ENCODE results near the gene HCCS.
"Not testable (repeated sequence)": the region's sequence is repeated elsewhere in the genome, so short reads cannot be mapped to it uniquely, and the experiment has no call there.

The HCCS gene

DNA sequence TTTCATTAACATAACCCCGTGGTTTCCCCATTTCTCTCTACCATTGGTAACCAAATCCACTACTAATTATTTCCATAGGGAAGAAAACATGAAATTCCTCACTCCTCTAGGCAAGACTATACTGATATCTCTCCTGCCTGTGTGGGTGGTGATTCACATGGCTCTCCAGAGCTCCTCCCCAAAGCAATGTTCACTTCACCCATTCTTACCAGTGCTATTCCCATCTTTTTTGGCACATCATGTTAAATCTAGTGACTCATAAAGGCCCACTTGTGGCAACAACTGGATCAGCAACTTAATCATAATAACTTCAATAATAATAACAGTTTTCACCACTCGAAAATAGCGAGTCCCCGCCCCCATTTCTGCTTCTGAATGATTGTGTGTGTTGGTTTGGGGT is 6.1 kb upstream of the HCCS start:
- Histone ChIP-seq H3K4me3 (ENCODE audit: insufficient read length, low read depth) (no peak overlapping the region), H3K27me3 (ENCODE audit: insufficient read depth, insufficient read length) (no peaks in the 10 kb centered on the region)

DNA sequence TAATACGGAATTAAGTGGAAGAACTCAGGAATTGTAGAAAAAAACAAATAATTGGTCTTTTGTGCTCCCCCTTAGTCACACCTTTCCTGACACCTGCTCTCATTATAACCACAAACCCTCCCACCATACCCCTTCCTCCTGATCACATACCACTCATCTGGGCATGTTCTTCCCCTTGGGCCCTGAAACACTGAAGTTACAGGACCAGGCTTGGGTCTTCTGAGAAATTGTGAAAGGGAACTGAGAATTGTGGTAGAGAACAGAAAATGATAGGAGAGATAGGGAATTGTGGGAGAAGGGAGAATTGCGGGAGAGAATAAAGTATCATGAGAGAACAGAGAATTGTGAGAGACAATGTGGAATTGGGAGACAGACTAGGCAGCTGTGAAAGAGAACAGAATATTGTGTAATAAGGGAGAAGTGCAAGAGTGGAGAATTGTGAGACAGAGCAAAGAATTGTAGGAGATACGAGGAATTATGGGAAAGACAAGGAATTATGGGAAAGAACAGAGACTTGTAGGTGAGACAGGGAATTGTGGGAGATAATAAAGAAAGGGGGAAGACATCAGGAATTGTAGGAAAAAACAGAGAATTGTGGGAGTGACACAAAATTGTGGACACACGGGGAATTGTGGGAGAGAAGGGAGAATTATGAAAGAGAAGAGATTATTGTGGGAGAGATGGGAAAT is 2.7 kb upstream of the HCCS start:
- Histone ChIP-seq H3K4me1 (ENCODE audit: insufficient read depth, insufficient read length) (peaks cover 3% of the 10 kb centered on the region), H3K4me3 (ENCODE audit: insufficient read length, low read depth) (no peak overlapping the region), H3K9ac (ENCODE audit: insufficient read length, low read depth) (no peak overlapping the region), H3K9me3 (ENCODE audit: insufficient read depth, low read length) (peaks cover 19% of the 10 kb centered on the region), H3K36me3 (ENCODE audit: insufficient read depth, insufficient read length, low read length) (peaks cover 31% of the 10 kb centered on the region), H3K27me3 (ENCODE audit: insufficient read depth, insufficient read length) (no peaks in the 10 kb centered on the region)
- TF ChIP-seq SUZ12 (IDR thresholded peaks at IDR 0.05; ENCODE audit: extremely low read depth, insufficient read depth, insufficient read length) = no peak
- TF ChIP-seq ZNF274 (IDR thresholded peaks at IDR 0.05; ENCODE audit: low read depth, low read length) = no peak
- TF ChIP-seq YY1 (IDR thresholded peaks at IDR 0.05; ENCODE audit: insufficient read depth, insufficient read length) = no peak
- no peak for DNase-seq (ENCODE audit: low read depth, low spot score)

More for the DNA sequence above, 6.1 kb upstream of the HCCS start:
- Histone ChIP-seq H3K36me3 (ENCODE audit: insufficient read depth, insufficient read length, low read length) (peaks cover 14% of the 10 kb centered on the region), H3K9me3 (ENCODE audit: insufficient read depth, low read length) (peaks cover 16% of the 10 kb centered on the region), H3K9ac (ENCODE audit: insufficient read length, low read depth) (no peak overlapping the region), H3K4me1 (ENCODE audit: insufficient read depth, insufficient read length) (peaks cover 2% of the 10 kb centered on the region)
- DNase-seq (ENCODE audit: low read depth, low spot score) = no peak
- no peak for TF ChIP-seq YY1 (IDR thresholded peaks at IDR 0.05; ENCODE audit: insufficient read depth, insufficient read length)
- no peak for TF ChIP-seq ZNF274 (IDR thresholded peaks at IDR 0.05; ENCODE audit: low read depth, low read length)
- no peak for TF ChIP-seq SUZ12 (IDR thresholded peaks at IDR 0.05; ENCODE audit: extremely low read depth, insufficient read depth, insufficient read length)

DNA sequence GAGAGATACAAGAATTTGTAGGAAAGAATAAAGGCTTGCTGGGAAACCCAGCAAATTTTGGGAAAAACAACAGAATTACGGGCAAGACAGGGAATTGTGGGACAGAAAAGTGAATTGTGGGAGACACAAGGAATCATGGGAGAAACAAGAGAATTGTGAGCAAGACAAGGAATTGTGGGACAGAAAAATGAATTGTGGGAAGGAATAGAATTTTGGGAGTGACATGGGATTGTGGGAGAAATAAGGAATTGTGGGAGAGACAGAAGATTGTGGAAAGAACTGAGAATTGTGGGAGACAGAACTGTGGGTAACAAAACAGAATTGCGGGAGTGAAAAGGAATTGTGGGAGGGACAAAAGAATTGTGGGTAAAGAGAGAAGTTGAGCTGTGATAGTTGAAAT is 1.2 kb upstream of the HCCS start:
- Histone ChIP-seq H3K4me3 (ENCODE audit: insufficient read length, low read depth) (no peak overlapping the region), H3K27me3 (ENCODE audit: insufficient read depth, insufficient read length) (no peaks in the 10 kb centered on the region), H3K9ac (ENCODE audit: insufficient read length, low read depth) (no peak overlapping the region), H3K4me1 (ENCODE audit: insufficient read depth, insufficient read length) (peaks cover 3% of the 10 kb centered on the region), H3K9me3 (ENCODE audit: insufficient read depth, low read length) (peaks cover 19% of the 10 kb centered on the region), H3K36me3 (ENCODE audit: insufficient read depth, insufficient read length, low read length) (peaks cover 47% of the 10 kb centered on the region)
- TF ChIP-seq ZNF274 (IDR thresholded peaks at IDR 0.05; ENCODE audit: low read depth, low read length) (no peak), SUZ12 (IDR thresholded peaks at IDR 0.05; ENCODE audit: extremely low read depth, insufficient read depth, insufficient read length) (no peak), YY1 (IDR thresholded peaks at IDR 0.05; ENCODE audit: insufficient read depth, insufficient read length) (no peak)
- DNase-seq (ENCODE audit: low read depth, low spot score) = no peak

DNA sequence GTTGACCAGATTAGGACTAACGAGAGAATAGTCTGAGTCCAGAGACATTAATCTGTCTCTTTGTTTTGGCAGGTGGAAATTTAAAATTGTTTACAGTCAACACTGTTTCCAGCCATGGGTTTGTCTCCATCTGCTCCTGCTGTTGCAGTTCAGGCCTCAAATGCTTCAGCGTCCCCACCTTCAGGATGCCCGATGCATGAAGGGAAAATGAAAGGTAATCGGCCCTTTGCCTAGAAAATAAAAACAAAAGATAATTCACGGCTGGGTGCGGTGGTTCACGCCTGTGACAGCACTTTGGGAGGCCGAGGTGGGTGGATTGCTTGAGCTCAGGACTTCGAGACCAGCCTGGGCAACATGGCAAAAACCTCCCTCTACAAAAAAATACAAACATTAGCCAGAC is 815 bp downstream of the HCCS start:
- Histone ChIP-seq H3K36me3 (ENCODE audit: insufficient read depth, insufficient read length, low read length) (peaks cover 54% of the 10 kb centered on the region), H3K27me3 (ENCODE audit: insufficient read depth, insufficient read length) (no peaks in the 10 kb centered on the region), H3K4me1 (ENCODE audit: insufficient read depth, insufficient read length) (peaks cover 3% of the 10 kb centered on the region), H3K9me3 (ENCODE audit: insufficient read depth, low read length) (peaks cover 19% of the 10 kb centered on the region), H3K9ac (ENCODE audit: insufficient read length, low read depth) (peak overlapping the region; percentile 95), H3K4me3 (ENCODE audit: insufficient read length, low read depth) (peak overlapping the region; percentile 87)
- TF ChIP-seq ZNF274 (IDR thresholded peaks at IDR 0.05; ENCODE audit: low read depth, low read length) (no peak), SUZ12 (IDR thresholded peaks at IDR 0.05; ENCODE audit: extremely low read depth, insufficient read depth, insufficient read length) (no peak), YY1 (IDR thresholded peaks at IDR 0.05; ENCODE audit: insufficient read depth, insufficient read length) (no peak)
- no peak for DNase-seq (ENCODE audit: low read depth, low spot score)

DNA sequence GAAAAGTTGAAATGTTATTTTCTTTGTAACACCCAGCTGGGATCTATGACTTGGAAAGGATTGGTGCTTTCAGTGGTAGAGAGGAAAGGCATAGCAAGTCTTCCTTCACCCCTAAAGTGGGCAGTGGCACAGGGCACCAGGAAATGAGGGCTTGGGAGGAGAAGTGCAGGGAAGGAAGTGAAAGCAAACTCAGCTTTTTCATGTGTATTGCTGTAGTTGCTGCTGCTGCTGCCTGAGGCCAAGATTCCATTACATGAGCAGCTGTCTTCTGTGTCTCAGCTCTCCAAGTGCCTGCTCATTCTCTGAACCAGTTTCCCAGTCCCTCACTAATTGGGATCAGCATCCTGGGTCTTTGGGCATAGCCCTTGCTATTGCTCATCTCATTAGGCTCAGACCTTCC is 2.6 kb downstream of the HCCS start:
- Histone ChIP-seq H3K9me3 (ENCODE audit: insufficient read depth, low read length) (peaks cover 16% of the 10 kb centered on the region), H3K9ac (ENCODE audit: insufficient read length, low read depth) (no peak overlapping the region), H3K27me3 (ENCODE audit: insufficient read depth, insufficient read length) (no peaks in the 10 kb centered on the region), H3K36me3 (ENCODE audit: insufficient read depth, insufficient read length, low read length) (peaks cover 71% of the 10 kb centered on the region), H3K4me3 (ENCODE audit: insufficient read length, low read depth) (no peak overlapping the region), H3K4me1 (ENCODE audit: insufficient read depth, insufficient read length) (peaks cover 3% of the 10 kb centered on the region)
- no peak for DNase-seq (ENCODE audit: low read depth, low spot score)
- TF ChIP-seq YY1 (IDR thresholded peaks at IDR 0.05; ENCODE audit: insufficient read depth, insufficient read length) = no peak
- TF ChIP-seq ZNF274 (IDR thresholded peaks at IDR 0.05; ENCODE audit: low read depth, low read length) = no peak
- TF ChIP-seq SUZ12 (IDR thresholded peaks at IDR 0.05; ENCODE audit: extremely low read depth, insufficient read depth, insufficient read length) = no peak

DNA sequence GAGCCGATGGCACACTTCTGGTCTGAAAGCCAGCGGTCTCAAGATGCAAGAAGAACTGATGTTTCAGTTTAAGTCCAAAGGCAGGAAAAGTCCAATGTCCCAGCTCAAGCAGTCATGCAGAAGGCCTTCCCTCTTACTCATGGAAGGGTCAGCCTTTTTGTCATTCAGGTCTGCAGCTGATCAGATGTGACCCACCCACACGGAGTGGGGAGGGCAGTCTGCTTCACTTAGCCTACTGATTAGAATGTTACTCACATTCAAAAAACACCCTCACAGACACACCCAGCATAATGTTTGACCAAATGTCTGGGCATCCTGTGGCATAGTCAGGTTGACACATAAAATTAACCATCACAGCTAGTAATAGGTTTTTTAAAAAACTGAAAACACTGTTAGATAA is 6.6 kb downstream of the HCCS start:
- H3K36me3 ChIP-seq (ENCODE audit: insufficient read depth, insufficient read length, low read length) = peaks cover 100% of the 10 kb centered on the region
- no peak overlapping the region for H3K9ac ChIP-seq (ENCODE audit: insufficient read length, low read depth)
- H3K9me3 ChIP-seq (ENCODE audit: insufficient read depth, low read length) = no peaks in the 10 kb centered on the region
- no peaks in the 10 kb centered on the region for H3K4me1 ChIP-seq (ENCODE audit: insufficient read depth, insufficient read length)
- TF ChIP-seq SUZ12 (IDR thresholded peaks at IDR 0.05; ENCODE audit: extremely low read depth, insufficient read depth, insufficient read length) (no peak), ZNF274 (IDR thresholded peaks at IDR 0.05; ENCODE audit: low read depth, low read length) (no peak), YY1 (IDR thresholded peaks at IDR 0.05; ENCODE audit: insufficient read depth, insufficient read length) (no peak)
- H3K27me3 ChIP-seq (ENCODE audit: insufficient read depth, insufficient read length) = no peaks in the 10 kb centered on the region
- DNase-seq (ENCODE audit: low read depth, low spot score) = no peak
- H3K4me3 ChIP-seq (ENCODE audit: insufficient read length, low read depth) = no peak overlapping the region

DNA sequence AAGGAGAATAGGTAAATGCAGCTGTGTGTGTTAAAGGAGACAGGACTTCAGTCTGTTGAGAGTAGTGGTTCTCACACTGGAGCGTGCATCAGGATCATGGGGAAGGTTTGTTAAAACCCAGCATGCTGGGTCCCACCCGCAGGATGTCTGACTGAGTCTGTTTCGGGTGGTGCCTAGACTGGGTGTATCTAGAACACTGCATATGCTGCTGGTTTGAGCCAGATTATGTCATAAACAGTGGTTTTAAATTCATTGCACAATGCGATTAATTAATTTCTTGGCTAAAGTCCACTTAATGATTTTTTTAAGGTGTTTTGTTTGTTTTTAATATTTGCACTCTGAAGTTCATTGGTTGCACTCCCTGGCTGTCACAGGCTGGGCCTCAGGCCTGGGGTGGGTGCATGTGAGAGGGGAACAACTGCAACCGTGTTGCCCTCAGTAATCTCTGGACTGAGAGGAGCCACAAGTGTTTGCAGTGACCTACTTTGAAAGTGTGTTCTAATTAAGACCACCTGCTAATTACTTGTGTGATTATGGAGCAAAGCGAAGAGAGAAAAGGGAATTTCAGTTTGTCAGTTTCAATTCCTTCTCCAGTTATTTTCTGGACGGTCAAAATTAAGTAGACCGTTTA is 8.3 kb downstream of the HCCS start:
- Histone ChIP-seq H3K9me3 (ENCODE audit: insufficient read depth, low read length) (no peaks in the 10 kb centered on the region), H3K36me3 (ENCODE audit: insufficient read depth, insufficient read length, low read length) (peaks cover 84% of the 10 kb centered on the region), H3K4me1 (ENCODE audit: insufficient read depth, insufficient read length) (no peaks in the 10 kb centered on the region), H3K4me3 (ENCODE audit: insufficient read length, low read depth) (no peak overlapping the region), H3K27me3 (ENCODE audit: insufficient read depth, insufficient read length) (no peaks in the 10 kb centered on the region), H3K9ac (ENCODE audit: insufficient read length, low read depth) (no peak overlapping the region)
- TF ChIP-seq SUZ12 (IDR thresholded peaks at IDR 0.05; ENCODE audit: extremely low read depth, insufficient read depth, insufficient read length) (no peak), YY1 (IDR thresholded peaks at IDR 0.05; ENCODE audit: insufficient read depth, insufficient read length) (no peak), ZNF274 (IDR thresholded peaks at IDR 0.05; ENCODE audit: low read depth, low read length) (no peak)
- DNase-seq (ENCODE audit: low read depth, low spot score) = no peak

DNA sequence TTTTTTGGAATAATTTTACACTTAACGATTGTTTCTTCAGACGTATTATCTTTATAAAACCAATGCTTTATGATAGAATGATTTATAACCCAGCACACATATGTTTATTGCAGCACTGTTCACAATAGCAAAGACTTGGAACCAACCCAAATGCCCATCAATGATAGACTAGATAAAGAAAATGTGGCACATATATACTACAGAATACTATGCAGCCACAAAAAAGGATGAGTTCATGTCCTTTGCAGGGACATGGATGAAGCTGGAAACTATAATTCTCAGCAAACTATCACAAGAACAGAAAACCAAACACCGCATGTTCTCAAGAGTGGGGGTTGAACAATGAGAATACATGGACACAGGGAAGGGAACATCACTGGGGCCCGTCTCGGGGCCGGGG is 12.0 kb downstream of the HCCS start:
- H3K27me3 ChIP-seq (ENCODE audit: insufficient read depth, insufficient read length); H3K9me3 ChIP-seq (ENCODE audit: insufficient read depth, low read length); H3K4me3 ChIP-seq (ENCODE audit: insufficient read length, low read depth); DNase-seq (ENCODE audit: low read depth, low spot score); H3K9ac ChIP-seq (ENCODE audit: insufficient read length, low read depth); H3K4me1 ChIP-seq (ENCODE audit: insufficient read depth, insufficient read length): not testable (repeated sequence)
- peaks cover 48% of the 10 kb centered on the region for H3K36me3 ChIP-seq (ENCODE audit: insufficient read depth, insufficient read length, low read length)

All from NT2/D1 (cell line).